IMR-90 (cell line): ENCODE measurements around the gene TTLL8. TPM values are rescaled to one million over a fixed set of nuclear protein-coding genes. Genes with fewer than 3 reads are reported as not detected.
A peak's percentile ranks its signal among the peaks of the same experiment; 100 is the strongest.

Experiments
- ATAC-seq: fragments of 200-7000 bp; cut with Tn5 transposase; 2 replicates; pipeline ENCODE4 v1.9.1; 2020; ENCODE audit warnings: low read depth, mild to moderate bottlenecking, moderate library complexity
- BruUV-seq: library from RNA; stranded (reverse); fragments of 400-500 nt; replicated peaks from 2 replicates; lab custom pipeline; 2021; lab: Mats Ljungman, UMichigan
- CTCF ChIA-PET: fragments of 300-600 bp; formaldehyde crosslinking; extraction: SDS; loops from one replicate; lab custom pipeline; 2021; ENCODE audit warnings: antibody characterized with exemption; lab: Yijun Ruan, JAX
- POLR2A ChIA-PET: fragments of 300-600 bp; sonication (Branson Sonifier 250); formaldehyde crosslinking; loops from one replicate; lab custom pipeline; 2022; ENCODE audit warnings: antibody characterized with exemption; ENCODE audit not compliant: unreplicated experiment; lab: Charles Lee
- DNase-seq: peaks from one replicate; pipeline ENCODE4 v3.0.0; 2013
- H2AFZ ChIP-seq: replicated peaks from 2 replicates; pipeline ENCODE3; 2013; ENCODE audit warnings: low read length, mild to moderate bottlenecking; ENCODE audit not compliant: poor library complexity
- H2AK5ac ChIP-seq: 2 replicates; pipeline ENCODE4 v1.6.1; 2013; ENCODE audit warnings: low read depth, low read length, inconsistent platforms
- H2AK9ac ChIP-seq: replicated peaks from 2 replicates; pipeline ENCODE3; 2013; ENCODE audit warnings: mild to moderate bottlenecking, low read depth, low read length, moderate library complexity; ENCODE audit not compliant: poor library complexity
- H2BK120ac ChIP-seq: 2 replicates; pipeline ENCODE4 v1.6.1; 2013; ENCODE audit warnings: low read depth, low read length, inconsistent platforms
- H2BK15ac ChIP-seq: 3 replicates; pipeline ENCODE4 v1.6.1; 2013; ENCODE audit warnings: low read depth, low read length, inconsistent platforms
- H2BK20ac ChIP-seq: 2 replicates; pipeline ENCODE4 v1.6.1; 2013; ENCODE audit warnings: low read depth, mild to moderate bottlenecking, inconsistent platforms, low read length, moderate library complexity
- H2BK5ac ChIP-seq: 2 replicates; pipeline ENCODE4 v1.6.1; 2013; ENCODE audit warnings: mild to moderate bottlenecking, low read depth, low read length, inconsistent platforms; ENCODE audit not compliant: poor library complexity, severe bottlenecking
- H3K14ac ChIP-seq: replicated peaks from 2 replicates; pipeline ENCODE4 v1.6.1; 2013; ENCODE audit warnings: low read depth, low read length, inconsistent platforms
- H3K18ac ChIP-seq: 2 replicates; pipeline ENCODE4 v1.6.1; 2013; ENCODE audit warnings: low read depth, low read length, control low read depth
- H3K23ac ChIP-seq: 2 replicates; pipeline ENCODE4 v1.6.1; 2013; ENCODE audit warnings: low read depth, low read length, inconsistent platforms
- H3K27ac ChIP-seq: 2 replicates; pipeline ENCODE4 v1.5.1; 2013; ENCODE audit warnings: mild to moderate bottlenecking, control low read depth, low read length; ENCODE audit not compliant: insufficient read depth
- H3K27me3 ChIP-seq: 2 replicates; pipeline ENCODE4 v1.6.1; 2013; ENCODE audit warnings: low read length; ENCODE audit not compliant: control insufficient read depth, insufficient read depth
- H3K36me3 ChIP-seq: 2 replicates; pipeline ENCODE4 v1.6.1; 2013; ENCODE audit warnings: low read length, mixed read lengths; ENCODE audit not compliant: control insufficient read depth, insufficient read depth
- H3K4ac ChIP-seq: 2 replicates; pipeline ENCODE4 v1.6.1; 2013; ENCODE audit warnings: low read depth, low read length, inconsistent platforms
- H3K4me1 ChIP-seq: 2 replicates; pipeline ENCODE4 v1.6.1; 2013; ENCODE audit warnings: low read length, mixed read lengths; ENCODE audit not compliant: control insufficient read depth, insufficient read depth
- H3K4me2 ChIP-seq: 2 replicates; pipeline ENCODE4 v1.6.1; 2013; ENCODE audit warnings: low read depth, mild to moderate bottlenecking, control low read depth, low read length, moderate library complexity
- H3K4me3 ChIP-seq: 2 replicates; pipeline ENCODE4 v1.5.1; 2013; ENCODE audit warnings: low read depth, mild to moderate bottlenecking, control low read depth, low read length, moderate library complexity; ENCODE audit not compliant: insufficient read depth
- H3K56ac ChIP-seq: 2 replicates; pipeline ENCODE4 v1.6.1; 2013; ENCODE audit warnings: low read length, inconsistent platforms; ENCODE audit not compliant: insufficient read depth; ENCODE audit errors: extremely low read depth
- H3K79me1 ChIP-seq, 2 experiments: 2 replicates each; pipeline ENCODE4 v1.6.1; 2013; ENCODE audit warnings: low read length in 2 of 2, inconsistent platforms in 1 of 2, low read depth in 1 of 2
- H3K9ac ChIP-seq: 2 replicates; pipeline ENCODE4 v1.6.1; 2013; ENCODE audit warnings: low read depth, low read length, control low read depth
- H3K9me1 ChIP-seq: 2 replicates; pipeline ENCODE4 v1.6.1; 2013; ENCODE audit warnings: low read length, inconsistent platforms; ENCODE audit not compliant: insufficient read depth
- H3K9me3 ChIP-seq: 2 replicates; pipeline ENCODE4 v1.6.1; 2013; ENCODE audit warnings: low read length; ENCODE audit not compliant: control insufficient read depth, insufficient read depth
- H4K20me1 ChIP-seq: 2 replicates; pipeline ENCODE4 v1.6.1; 2013; ENCODE audit warnings: low read length, inconsistent platforms; ENCODE audit not compliant: insufficient read depth
- H4K5ac ChIP-seq: 2 replicates; pipeline ENCODE4 v1.6.1; 2013; ENCODE audit warnings: mild to moderate bottlenecking, low read depth, low read length, control low read depth
- H4K8ac ChIP-seq, 2 experiments: 2 replicates each; pipeline ENCODE4 v1.6.1; 2013; ENCODE audit warnings: low read depth in 2 of 2, low read length in 2 of 2, control low read depth in 1 of 2, inconsistent platforms in 1 of 2
- H4K91ac ChIP-seq: 2 replicates; pipeline ENCODE4 v1.6.1; 2013; ENCODE audit warnings: low read depth, low read length, inconsistent platforms; ENCODE audit not compliant: insufficient read depth
- BHLHE40 ChIP-seq: fragments of 150-350 bp; IDR thresholded peaks from 2 replicates; pipeline ENCODE4 v1.6.1; 2016; ENCODE audit warnings: mild to moderate bottlenecking, low read depth, low read length
- CEBPB ChIP-seq: IDR thresholded peaks from 2 replicates; pipeline ENCODE4 v1.6.1; 2012; ENCODE audit warnings: low read depth, low read length, improper control_type of control experiment
- CHD1 ChIP-seq: IDR thresholded peaks from 2 replicates; pipeline ENCODE4 v1.6.1; 2012; ENCODE audit warnings: low read depth, low read length, improper control_type of control experiment
- CTCF ChIP-seq: conservative IDR thresholded peaks from 2 replicates; pipeline ENCODE4 v1.5.1; 2012; ENCODE audit warnings: mild to moderate bottlenecking, low read depth, low read length, improper control_type of control experiment
- ELK1 ChIP-seq: fragments of 150-350 bp; IDR thresholded peaks from 2 replicates; pipeline ENCODE4 v1.6.1; 2016; ENCODE audit warnings: low read depth, mild to moderate bottlenecking, low read length, moderate library complexity, borderline replicate concordance
- FOS ChIP-seq: fragments of 150-350 bp; IDR thresholded peaks from 2 replicates; pipeline ENCODE4 v1.6.1; 2016; ENCODE audit warnings: low read depth, low read length
- MAFK ChIP-seq: IDR thresholded peaks from 2 replicates; pipeline ENCODE4 v1.6.1; 2012; ENCODE audit warnings: low read depth, low read length, improper control_type of control experiment
- MAZ ChIP-seq: IDR thresholded peaks from 2 replicates; pipeline ENCODE4 v1.6.1; 2012; ENCODE audit warnings: low read depth, mild to moderate bottlenecking, low read length, improper control_type of control experiment, moderate library complexity, borderline replicate concordance
- MXI1 ChIP-seq: IDR thresholded peaks from 2 replicates; pipeline ENCODE4 v1.6.1; 2012; ENCODE audit warnings: low read depth, mild to moderate bottlenecking, low read length, moderate library complexity, borderline replicate concordance
- NFE2L2 ChIP-seq: fragments of 150-350 bp; IDR thresholded peaks from 2 replicates; pipeline ENCODE4 v1.6.1; 2016; ENCODE audit warnings: low read depth, mild to moderate bottlenecking, low read length
- POLR2A ChIP-seq: IDR thresholded peaks from 2 replicates; pipeline ENCODE4 v1.6.1; 2012; ENCODE audit warnings: mild to moderate bottlenecking, low read depth, low read length
- RAD21 ChIP-seq: IDR thresholded peaks from 2 replicates; pipeline ENCODE4 v1.6.1; 2012; ENCODE audit warnings: low read length, improper control_type of control experiment
- RCOR1 ChIP-seq: IDR thresholded peaks from 2 replicates; pipeline ENCODE4 v1.6.1; 2012; ENCODE audit warnings: mild to moderate bottlenecking, low read length, improper control_type of control experiment; ENCODE audit not compliant: insufficient replicate concordance
- RFX5 ChIP-seq: IDR thresholded peaks from 2 replicates; pipeline ENCODE4 v1.8.0; 2012; ENCODE audit warnings: low read depth, mild to moderate bottlenecking, low read length, moderate library complexity
- SMC3 ChIP-seq: fragments of 150-350 bp; IDR thresholded peaks from 2 replicates; pipeline ENCODE4 v1.6.1; 2016; ENCODE audit warnings: low read depth, mild to moderate bottlenecking, antibody characterized with exemption, low read length, moderate library complexity
- USF2 ChIP-seq: fragments of 150-350 bp; IDR thresholded peaks from 2 replicates; pipeline ENCODE4 v1.6.1; 2017; ENCODE audit warnings: mild to moderate bottlenecking, antibody characterized with exemption, low read length, low read depth
- WGBS, 2 experiments: methylation state at CpG; one replicate each; pipeline versions ENCODE4 v1.1.5 to v1.1.7; 2013; ENCODE audit warnings: missing lambda C conversion rate in 2 of 2; ENCODE audit not compliant: insufficient read length in 1 of 2; ENCODE audit errors: extremely low coverage in 2 of 2; 5-methylcytosine and 5-hydroxymethylcytosine counted together
- dilution Hi-C: fragments of 300-500 bp; cut with HindIII; formaldehyde crosslinking; loops from one replicate; pipeline ENCODE4 v1.14.3; 2018; ENCODE audit warnings: low sequenced_read_pairs; ENCODE audit not compliant: unreplicated experiment
- in situ Hi-C: fragments of 300-500 bp; cut with MboI; formaldehyde crosslinking; loops from 3 replicates; pipeline ENCODE4 v1.14.3; 2019; ENCODE audit warnings: low sequenced_read_pairs, inconsistent platforms, mixed read lengths
- intact Hi-C: fragments of 100-400 bp; cut with micrococcal nuclease; formaldehyde crosslinking; loops from 2 replicates; pipeline ENCODE4 v1.10.0; 2022
- polyA plus RNA-seq, 3 experiments: library from polyadenylated mRNA; depleted of rRNA; stranded (reverse); fragments of >200 nt; gene quantifications; 2 replicates each; pipeline ENCODE4 v1.2.3, GENCODE V29; 2012; ENCODE audit warnings: low replicate concordance in 1 of 3
- total RNA-seq: library from RNA; depleted of rRNA; stranded (reverse); fragments of >200 nt; gene quantifications from 2 replicates; pipeline ENCODE4 v1.2.3, GENCODE V29; 2012

TTLL8 gene
- total and polyA plus RNA-seq, 2 of the 4 experiments (the other 2 are of a cell fraction) = not detected

- Histone ChIP-seq H3K18ac (no peak overlapping the region), H2BK15ac (no peak overlapping the region), H2BK120ac (no peak overlapping the region), H3K27me3 (no peaks in the 10 kb centered on the region), H4K8ac (no peak overlapping the region), H3K79me1 (no peaks in the 10 kb centered on the region), H2BK5ac (no peak overlapping the region), H3K27ac (no peak overlapping the region), H4K20me1 (no peaks in the 10 kb centered on the region), H3K4me2 (no peak overlapping the region), H3K4me1 (no peaks in the 10 kb centered on the region), H3K56ac (no peak overlapping the region), H2BK20ac (no peak overlapping the region), H2AK9ac (no peak overlapping the region), H3K23ac (no peak overlapping the region), H2AFZ (peak overlapping the region; percentile 79), H3K9me3 (peaks cover 14% of the 10 kb centered on the region), H2AK5ac (no peak overlapping the region), H3K36me3 (no peaks in the 10 kb centered on the region), H4K91ac (no peak overlapping the region), H3K4me3 (no peak overlapping the region), H3K9ac (no peak overlapping the region), H3K14ac (no peak overlapping the region), H3K4ac (no peak overlapping the region), H4K5ac (no peak overlapping the region), H3K9me1 (peaks cover 4% of the 10 kb centered on the region; the same call in 1 of the 2 replicates)
- ChIA-PET POLR2A (no interaction called here), CTCF (interaction anchor here (1.1 kb wide), 1 partner anchor 63 kb away, joined by 3 read pairs; no protein-coding TSS in a partner anchor)
- DNase-seq (no peak), ATAC-seq (no peak)
- no TSS peak for BruUV-seq
- 20% methylated on average over 3 of the region's 11 CpGs; no CpG with 5 or more reads in 1 of the 2 experiments for WGBS, 2 experiments
- TF ChIP-seq USF2 (no peak), RCOR1 (no peak), CTCF (no peak), SMC3 (no peak), NFE2L2 (no peak), FOS (no peak), POLR2A (no peak), MAZ (no peak), RFX5 (no peak), RAD21 (no peak), CHD1 (no peak), MXI1 (no peak), CEBPB (no peak), MAFK (no peak), BHLHE40 (no peak), ELK1 (no peak)
- intact Hi-C loops (no loop called here), dilution Hi-C loops (no loop called here), in situ Hi-C loops (no loop called here)
These were observed 64.3 kb downstream of the TTLL8 start for GRCh38 chr22:49993649-49994360.
